Measurements from ENCODE around the gene CALCB. TPM values are rescaled to one million over a fixed set of nuclear protein-coding genes. Genes with fewer than 3 reads are reported as not detected.
"Not testable (repeated sequence)": the region's sequence is repeated elsewhere in the genome, so short reads cannot be mapped to it uniquely, and the experiment has no call there.

The CALCB gene, protein sequence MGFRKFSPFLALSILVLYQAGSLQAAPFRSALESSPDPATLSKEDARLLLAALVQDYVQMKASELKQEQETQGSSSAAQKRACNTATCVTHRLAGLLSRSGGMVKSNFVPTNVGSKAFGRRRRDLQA
- not detected for total RNA-seq

DNA sequence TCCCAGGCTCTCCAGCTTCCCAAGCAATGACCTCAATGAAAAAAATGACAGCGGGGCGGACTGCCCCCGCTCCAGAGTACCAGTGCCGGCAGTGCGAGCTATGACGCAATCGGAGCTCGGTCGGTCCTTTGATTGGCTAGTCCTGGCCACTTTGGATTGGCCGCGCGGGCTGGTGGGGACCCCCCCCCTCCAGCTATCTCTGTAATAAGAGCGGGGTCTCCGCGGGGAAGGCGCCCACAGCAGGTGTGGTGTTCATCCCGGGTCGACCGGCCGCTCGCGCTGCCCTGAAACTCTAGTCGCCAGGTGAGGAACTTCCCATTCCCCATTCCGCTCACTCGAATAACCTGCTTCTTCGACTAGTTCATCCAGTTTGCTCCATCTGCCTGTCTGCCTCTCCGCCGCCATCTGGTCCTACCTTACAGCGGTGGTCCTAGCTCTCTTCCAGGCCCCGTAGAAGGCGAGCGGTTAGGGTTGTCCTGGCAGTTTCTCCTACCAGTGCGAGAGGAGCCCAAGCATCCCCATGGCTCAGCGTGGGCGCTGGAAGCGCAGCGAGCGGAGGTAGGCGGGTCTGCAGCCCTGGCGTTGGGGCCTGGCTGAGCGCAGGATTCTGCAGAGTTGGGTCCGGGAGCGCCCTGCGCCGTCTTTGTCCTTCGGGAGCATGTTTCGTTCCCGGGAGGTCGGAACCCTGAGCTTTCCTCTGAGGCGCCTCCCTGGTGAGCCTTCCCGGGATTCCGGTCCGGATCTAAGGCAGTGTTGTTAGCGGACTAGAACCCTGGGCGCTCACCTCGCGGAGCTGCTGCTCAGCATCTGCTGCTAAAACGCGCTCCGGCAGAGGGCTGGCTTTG lies at the start of gene CALCB:
Gene CALCB (plus strand): TSS at position 233 of the 845 bp plus-strand sequence. CDS start 1,126 bp downstream, outside the sequence.
- WGBS, 2 donors (ENCODE audit: low coverage in 1 of 2), result 1 to 6% methylated on average over 9 to 17 of the region's 60 CpGs
- peak within 1 kb of the TSS in 1 of 2 donors; percentile 43 for H3K4me3 ChIP-seq
- peak; percentile 8 for ATAC-seq

DNA sequence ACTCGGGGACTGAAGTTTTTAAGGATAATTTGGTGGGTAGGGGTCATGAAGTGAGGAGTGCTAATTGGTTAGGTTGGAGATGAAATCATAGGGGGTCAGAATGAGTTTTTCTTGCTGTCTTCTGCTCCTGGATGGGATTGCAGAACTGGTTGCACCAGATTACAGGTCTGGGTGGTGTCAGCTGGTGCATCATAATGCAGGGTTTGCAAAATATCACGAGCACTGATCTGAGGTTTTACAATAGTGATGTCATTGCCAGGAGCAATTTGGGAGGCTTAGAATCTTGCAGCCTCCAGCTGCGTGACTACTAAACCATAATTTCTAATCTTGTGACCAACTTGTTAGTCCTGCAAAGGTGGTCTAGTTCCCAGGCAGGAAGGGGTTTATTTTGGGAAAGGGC lies 46.4 kb upstream of the CALCB start:
- TF ChIP-seq EP300 (IDR thresholded peaks at IDR 0.05), result no peak
- no peak for TF ChIP-seq POLR2A (IDR thresholded peaks at IDR 0.05)
- TF ChIP-seq, protein P1, sequence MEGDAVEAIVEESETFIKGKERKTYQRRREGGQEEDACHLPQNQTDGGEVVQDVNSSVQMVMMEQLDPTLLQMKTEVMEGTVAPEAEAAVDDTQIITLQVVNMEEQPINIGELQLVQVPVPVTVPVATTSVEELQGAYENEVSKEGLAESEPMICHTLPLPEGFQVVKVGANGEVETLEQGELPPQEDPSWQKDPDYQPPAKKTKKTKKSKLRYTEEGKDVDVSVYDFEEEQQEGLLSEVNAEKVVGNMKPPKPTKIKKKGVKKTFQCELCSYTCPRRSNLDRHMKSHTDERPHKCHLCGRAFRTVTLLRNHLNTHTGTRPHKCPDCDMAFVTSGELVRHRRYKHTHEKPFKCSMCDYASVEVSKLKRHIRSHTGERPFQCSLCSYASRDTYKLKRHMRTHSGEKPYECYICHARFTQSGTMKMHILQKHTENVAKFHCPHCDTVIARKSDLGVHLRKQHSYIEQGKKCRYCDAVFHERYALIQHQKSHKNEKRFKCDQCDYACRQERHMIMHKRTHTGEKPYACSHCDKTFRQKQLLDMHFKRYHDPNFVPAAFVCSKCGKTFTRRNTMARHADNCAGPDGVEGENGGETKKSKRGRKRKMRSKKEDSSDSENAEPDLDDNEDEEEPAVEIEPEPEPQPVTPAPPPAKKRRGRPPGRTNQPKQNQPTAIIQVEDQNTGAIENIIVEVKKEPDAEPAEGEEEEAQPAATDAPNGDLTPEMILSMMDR (IDR thresholded peaks at IDR 0.05), result no peak
- no peak for TF ChIP-seq POLR2AphosphoS5 (IDR thresholded peaks at IDR 0.05)
- H3K4me1 ChIP-seq, result no peaks in the 10 kb centered on the region
- WGBS, 2 donors (ENCODE audit: low coverage in 1 of 2), result 49 to 54% methylated on average over 3 of the region's 3 CpGs
- H3K27ac ChIP-seq, result no peak overlapping the region
- no peak overlapping the region for H3K4me3 ChIP-seq
- peaks cover 0 to under 1% (median 0%) of the 10 kb centered on the region in 3 donors for H3K9me3 ChIP-seq
- ATAC-seq, result no peak
- H3K27me3 ChIP-seq, result no peaks in the 10 kb centered on the region
- H3K36me3 ChIP-seq, result no peaks in the 10 kb centered on the region

More for the DNA sequence above, at the start of gene CALCB:
- TF ChIP-seq, protein P1 (IDR thresholded peaks at IDR 0.05), result no peak
- TF ChIP-seq EP300 (IDR thresholded peaks at IDR 0.05), result no peak
- TF ChIP-seq POLR2AphosphoS5 (IDR thresholded peaks at IDR 0.05), result no peak
- no peak for TF ChIP-seq POLR2A (IDR thresholded peaks at IDR 0.05)
- peaks cover 59% of the 10 kb centered on the region for H3K27me3 ChIP-seq
- no peak within 1 kb of the TSS for H3K27ac ChIP-seq
- peaks cover 0 to 9% (median 0%) of the 10 kb centered on the region in 3 donors for H3K9me3 ChIP-seq
- H3K4me1 ChIP-seq, result peaks cover 0 to 23% (median 20%) of the 10 kb centered on the region in 3 donors
- no peaks in the 10 kb centered on the region for H3K36me3 ChIP-seq

DNA sequence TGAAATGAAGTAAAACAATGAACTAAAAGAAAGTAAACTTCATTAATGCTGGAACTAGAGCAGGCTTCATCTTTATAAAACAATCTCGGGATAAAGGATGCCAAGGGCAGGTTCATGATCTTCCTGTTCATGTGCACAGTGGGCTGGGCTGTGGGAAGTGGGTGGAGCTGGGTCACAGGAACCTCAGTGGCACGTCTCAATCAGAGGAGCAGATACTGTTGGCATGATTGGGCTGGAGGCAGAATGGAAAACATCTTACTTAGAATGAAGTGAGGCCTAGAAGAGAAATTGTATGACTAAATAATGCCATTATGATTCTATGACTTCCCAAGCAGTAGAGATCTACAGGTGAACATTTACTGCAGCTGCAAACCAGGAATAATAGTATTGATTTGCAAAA lies 45.4 kb upstream of the CALCB start:
- no peaks in the 10 kb centered on the region for H3K27me3 ChIP-seq
- H3K9me3 ChIP-seq, result no peaks in the 10 kb centered on the region
- H3K27ac ChIP-seq, result no peak overlapping the region
- 43 to 45% methylated on average over 2 of the region's 2 CpGs for WGBS, 2 donors (ENCODE audit: low coverage in 1 of 2)
- TF ChIP-seq, protein P1 (IDR thresholded peaks at IDR 0.05), result no peak
- TF ChIP-seq EP300 (IDR thresholded peaks at IDR 0.05) (no peak), POLR2AphosphoS5 (IDR thresholded peaks at IDR 0.05) (no peak), POLR2A (IDR thresholded peaks at IDR 0.05) (no peak)
- no peaks in the 10 kb centered on the region for H3K36me3 ChIP-seq
- no peak for ATAC-seq
- H3K4me1 ChIP-seq, result no peaks in the 10 kb centered on the region
- H3K4me3 ChIP-seq, result no peak overlapping the region

DNA sequence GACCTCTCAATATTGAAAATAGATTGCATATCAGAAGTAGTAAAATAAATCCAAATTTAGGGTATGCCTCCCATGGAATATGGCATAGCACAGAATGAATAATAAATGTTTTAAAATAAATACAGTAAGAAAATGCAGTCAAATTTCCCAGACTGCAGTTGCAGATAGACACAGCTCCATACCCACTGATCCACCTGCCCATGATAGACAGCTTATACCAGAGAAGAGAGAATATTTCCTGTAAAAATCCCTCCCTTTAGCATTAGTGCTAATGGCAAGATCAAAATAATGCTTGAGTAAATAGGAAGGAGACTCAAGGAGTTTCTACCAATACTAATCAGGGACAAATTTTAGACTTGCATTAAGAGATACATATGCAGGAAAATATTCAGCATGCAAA lies 45.0 kb upstream of the CALCB start:
- no peaks in the 10 kb centered on the region for H3K36me3 ChIP-seq
- TF ChIP-seq POLR2AphosphoS5 (IDR thresholded peaks at IDR 0.05) (no peak), POLR2A (IDR thresholded peaks at IDR 0.05) (no peak), EP300 (IDR thresholded peaks at IDR 0.05) (no peak)
- TF ChIP-seq, protein P1 (IDR thresholded peaks at IDR 0.05), result no peak
- no peak for ATAC-seq

DNA sequence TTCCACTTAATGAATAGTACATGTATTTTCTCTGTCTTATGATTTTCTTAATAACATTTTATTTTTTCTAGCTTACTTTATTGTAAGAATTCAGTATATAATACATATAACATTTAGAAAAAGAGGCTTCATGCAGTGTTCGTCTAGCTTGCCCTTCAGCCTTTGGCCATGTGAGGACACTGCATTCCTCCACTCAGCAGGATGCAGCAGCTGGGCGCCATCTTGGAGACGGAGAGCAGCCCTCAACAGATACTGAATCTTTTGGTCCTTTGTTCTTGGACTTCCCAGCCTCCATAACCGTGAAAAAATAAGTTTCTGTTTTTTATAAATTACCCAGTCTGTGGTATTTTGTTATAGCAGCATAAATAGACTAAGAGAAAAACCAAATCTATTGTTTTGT lies 41.4 kb upstream of the CALCB start:
- ATAC-seq, H3K4me1 ChIP-seq, H3K9me3 ChIP-seq, H3K4me3 ChIP-seq, H3K27ac ChIP-seq, H3K36me3 ChIP-seq: not testable (repeated sequence)
- 68 to 88% methylated on average over 3 to 4 of the region's 4 CpGs for WGBS, 2 donors (ENCODE audit: low coverage in 1 of 2)
- peaks cover 15% of the 10 kb centered on the region for H3K27me3 ChIP-seq

More for the DNA sequence above, 45.0 kb upstream of the CALCB start:
- Histone ChIP-seq H3K27me3 (no peaks in the 10 kb centered on the region), H3K4me3 (no peak overlapping the region), H3K27ac (no peak overlapping the region), H3K4me1 (no peaks in the 10 kb centered on the region), H3K9me3 (no peaks in the 10 kb centered on the region)

All from gastroesophageal sphincter (tissue), 4 donors.